HCT116 (cell line): ENCODE measurements around the gene RUNX1. TPM values are rescaled to one million over a fixed set of nuclear protein-coding genes. Genes with fewer than 3 reads are reported as not detected.

Experiments
- ATAC-seq: fragments of 200-7000 bp; cut with Tn5 transposase; 2 replicates; pipeline ENCODE4 v1.9.1; 2020; ENCODE audit warnings: mild to moderate bottlenecking, moderate library complexity
- BruUV-seq: library from RNA; stranded (reverse); fragments of 400-500 nt; replicated peaks from 2 replicates; lab custom pipeline; 2021; lab: Mats Ljungman, UMichigan
- CTCF ChIA-PET: fragments of 300-600 bp; sonication (Branson Sonifier 250); formaldehyde crosslinking; loops from one replicate; lab custom pipeline; 2021; ENCODE audit warnings: antibody characterized with exemption; lab: Charles Lee
- POLR2A ChIA-PET: fragments of 300-600, 350-600 bp; sonication (Branson Sonifier 250); formaldehyde crosslinking; loops from one replicate; lab custom pipeline; 2021; ENCODE audit warnings: antibody characterized with exemption; lab: Charles Lee
- RAD21 ChIA-PET, 2 experiments: fragments of 300-600 bp; sonication (Branson Sonifier 250); formaldehyde crosslinking; loops; one replicate each; lab custom pipeline; 2023; ENCODE audit warnings: low total read pairs in 2 of 2; ENCODE audit not compliant: uncharacterized antibody in 2 of 2, unreplicated experiment in 2 of 2, low non-redundant PET in 1 of 2; lab: Charles Lee
- DNase-seq: peaks from one replicate; pipeline ENCODE4 v3.0.0-alpha.2; 2010; ENCODE audit warnings: low read depth, low spot score
- H2AFZ ChIP-seq: fragments of 200-600 bp; shearing (Covaris generic), sonication (generic); 2 replicates; pipeline ENCODE4 v1.6.1; 2017; ENCODE audit warnings: low read depth, mixed run types, mixed read lengths, antibody characterized with exemption, low read length; ENCODE audit not compliant: poor library complexity, severe bottlenecking
- H3K27ac ChIP-seq: 2 replicates; pipeline ENCODE4 v1.5.1; 2012; ENCODE audit warnings: low read depth, low read length
- H3K27me3 ChIP-seq: fragments of 200-600 bp; sonication (generic); 2 replicates; pipeline ENCODE4 v1.6.1; 2016; ENCODE audit warnings: mixed run types, low read length, mixed read lengths; ENCODE audit not compliant: insufficient read depth
- H3K36me3 ChIP-seq, 2 experiments: fragments of 200-500 bp in 1 of 2; fragments of 200-600 bp in 1 of 2; sonication (Bioruptor generic) in 1 of 2; sonication (generic) in 1 of 2; 2 replicates each; pipeline versions ENCODE4 v1.5.1 to v1.6.1; 2014 to 2016; ENCODE audit warnings: low read length in 2 of 2, inconsistent platforms in 1 of 2, mixed read lengths in 1 of 2, mixed run types in 1 of 2; ENCODE audit not compliant: insufficient read depth in 2 of 2, control insufficient read depth in 1 of 2
- H3K4me1 ChIP-seq, 2 experiments: fragments of 200-600 bp in 1 of 2; sonication (generic) in 1 of 2; 2 replicates each; pipeline versions ENCODE4 v1.5.1 to v1.6.1; 2012 to 2017; ENCODE audit warnings: low read length in 2 of 2, inconsistent platforms in 1 of 2, mild to moderate bottlenecking in 1 of 2, mixed read lengths in 1 of 2, mixed run types in 1 of 2, moderate library complexity in 1 of 2; ENCODE audit not compliant: insufficient read depth in 2 of 2, control insufficient read depth in 1 of 2
- H3K4me2 ChIP-seq: fragments of 200-600 bp; sonication (generic); 2 replicates; pipeline ENCODE4 v1.6.1; 2017; ENCODE audit warnings: mixed run types, low read length, mixed read lengths
- H3K4me3 ChIP-seq, 2 experiments: fragments of 200-600 bp in 1 of 2; sonication (generic) in 1 of 2; replicated peaks in 1 of 2; 2 replicates each; pipeline ENCODE4 v1.5.1; 2011 to 2016; ENCODE audit warnings: low read length in 2 of 2, control low read depth in 1 of 2, low read depth in 1 of 2, mild to moderate bottlenecking in 1 of 2, mixed read lengths in 1 of 2, mixed run types in 1 of 2
- H3K79me2 ChIP-seq: fragments of 200-600 bp; sonication (generic); 2 replicates; pipeline ENCODE4 v1.6.1; 2017; ENCODE audit warnings: mild to moderate bottlenecking, mixed run types, low read length, moderate library complexity, mixed read lengths; ENCODE audit not compliant: insufficient read depth
- H3K9ac ChIP-seq: fragments of 200-600 bp; sonication (generic); 2 replicates; pipeline ENCODE4 v1.6.1; 2016; ENCODE audit warnings: low read length, mixed read lengths
- H3K9me2 ChIP-seq: fragments of 200-600 bp; sonication (generic), shearing (Covaris generic); 2 replicates; pipeline ENCODE4 v1.6.1; 2017; ENCODE audit warnings: mixed run types, mild to moderate bottlenecking, moderate library complexity; ENCODE audit not compliant: insufficient read depth
- H3K9me3 ChIP-seq, 2 experiments: fragments of 200-500 bp in 1 of 2; fragments of 200-600 bp in 1 of 2; sonication (Bioruptor generic) in 1 of 2; sonication (generic) in 1 of 2; 2 replicates each; pipeline ENCODE4 v1.6.1; 2014 to 2017; ENCODE audit warnings: low read length in 2 of 2, mixed read lengths in 2 of 2, inconsistent platforms in 1 of 2, low read depth in 1 of 2, mild to moderate bottlenecking in 1 of 2, mixed run types in 1 of 2, moderate library complexity in 1 of 2; ENCODE audit not compliant: control insufficient read depth in 1 of 2, insufficient read depth in 1 of 2
- H4K20me1 ChIP-seq: fragments of 200-600 bp; sonication (generic), shearing (Covaris generic); 2 replicates; pipeline ENCODE4 v1.6.1; 2017; ENCODE audit warnings: mixed run types, mild to moderate bottlenecking, moderate library complexity; ENCODE audit not compliant: insufficient read depth
- CBX3 ChIP-seq: IDR thresholded peaks from 2 replicates; pipeline ENCODE4 v1.6.1; 2012; ENCODE audit warnings: low read depth
- CTCF ChIP-seq, 3 experiments: fragments of 200-600 bp in 1 of 3; sonication (generic) in 1 of 3; IDR thresholded peaks in 2 of 3; conservative IDR thresholded peaks in 1 of 3; 2 replicates each; pipeline ENCODE4 v1.5.1; 2012 to 2017; ENCODE audit warnings: low read depth in 2 of 3, low read length in 2 of 3, antibody characterized with exemption in 1 of 3, borderline replicate concordance in 1 of 3, control low read depth in 1 of 3, mild to moderate bottlenecking in 1 of 3, mixed read lengths in 1 of 3, mixed run types in 1 of 3, moderate library complexity in 1 of 3; ENCODE audit not compliant: insufficient read depth in 1 of 3
- EGR1 ChIP-seq: IDR thresholded peaks from 2 replicates; pipeline ENCODE4 v1.6.1; 2012; ENCODE audit warnings: low read depth
- FOSL1 ChIP-seq: IDR thresholded peaks from 2 replicates; pipeline ENCODE4 v1.6.1; 2012; ENCODE audit warnings: low read depth
- JUND ChIP-seq: IDR thresholded peaks from 2 replicates; pipeline ENCODE4 v1.6.1; 2012
- POLR2A ChIP-seq: IDR thresholded peaks from 2 replicates; pipeline ENCODE4 v1.7.0; 2011; ENCODE audit warnings: borderline replicate concordance; ENCODE audit not compliant: insufficient read depth, insufficient read length; ENCODE audit errors: extremely low read depth
- POLR2AphosphoS5 ChIP-seq: IDR thresholded peaks from 2 replicates; pipeline ENCODE4 v1.6.1; 2011; ENCODE audit warnings: mild to moderate bottlenecking, low read depth, low read length, moderate library complexity
- RAD21 ChIP-seq: IDR thresholded peaks from 2 replicates; pipeline ENCODE4 v1.6.1; 2012; ENCODE audit warnings: low read depth, mild to moderate bottlenecking
- REST ChIP-seq: IDR thresholded peaks from 2 replicates; pipeline ENCODE4 v1.6.1; 2012; ENCODE audit warnings: low read depth
- SIN3A ChIP-seq: IDR thresholded peaks from 2 replicates; pipeline ENCODE4 v1.6.1; 2012; ENCODE audit warnings: low read depth
- SP1 ChIP-seq: IDR thresholded peaks from 2 replicates; pipeline ENCODE4 v1.6.1; 2012; ENCODE audit warnings: low read depth
- SRF ChIP-seq: IDR thresholded peaks from 2 replicates; pipeline ENCODE4 v1.6.1; 2012; ENCODE audit warnings: low read depth
- YY1 ChIP-seq: IDR thresholded peaks from 2 replicates; pipeline ENCODE4 v1.6.1; 2011; ENCODE audit warnings: low read length, low read depth, moderate library complexity, mild to moderate bottlenecking; ENCODE audit not compliant: insufficient replicate concordance; ENCODE audit errors: extremely low read depth
- ZFX ChIP-seq: fragments of 450-650 bp; IDR thresholded peaks from 2 replicates; pipeline ENCODE4 v1.6.1; 2017
- intact Hi-C: fragments of 100-400 bp; cut with micrococcal nuclease; formaldehyde crosslinking; loops from 2 replicates; pipeline ENCODE4 v1.10.0; 2022
- total RNA-seq: library from RNA; stranded (reverse); gene quantifications from one replicate; pipeline ENCODE4 v1.2.1, GENCODE V29; 2021; ENCODE audit not compliant: unreplicated experiment
- TF ChIP-seq, protein P1 (sequence below): IDR thresholded peaks from 2 replicates; pipeline ENCODE4 v1.6.1; 2011; ENCODE audit warnings: mild to moderate bottlenecking, low read length, moderate library complexity; ENCODE audit not compliant: insufficient replicate concordance; ENCODE audit errors: extremely low read depth
- TF ChIP-seq, protein P2 (sequence below): IDR thresholded peaks from 2 replicates; pipeline ENCODE4 v1.6.1; 2012

The RUNX1 gene
- total RNA-seq, 1 experiment from 2014 or later = 33.5 TPM

DNA sequence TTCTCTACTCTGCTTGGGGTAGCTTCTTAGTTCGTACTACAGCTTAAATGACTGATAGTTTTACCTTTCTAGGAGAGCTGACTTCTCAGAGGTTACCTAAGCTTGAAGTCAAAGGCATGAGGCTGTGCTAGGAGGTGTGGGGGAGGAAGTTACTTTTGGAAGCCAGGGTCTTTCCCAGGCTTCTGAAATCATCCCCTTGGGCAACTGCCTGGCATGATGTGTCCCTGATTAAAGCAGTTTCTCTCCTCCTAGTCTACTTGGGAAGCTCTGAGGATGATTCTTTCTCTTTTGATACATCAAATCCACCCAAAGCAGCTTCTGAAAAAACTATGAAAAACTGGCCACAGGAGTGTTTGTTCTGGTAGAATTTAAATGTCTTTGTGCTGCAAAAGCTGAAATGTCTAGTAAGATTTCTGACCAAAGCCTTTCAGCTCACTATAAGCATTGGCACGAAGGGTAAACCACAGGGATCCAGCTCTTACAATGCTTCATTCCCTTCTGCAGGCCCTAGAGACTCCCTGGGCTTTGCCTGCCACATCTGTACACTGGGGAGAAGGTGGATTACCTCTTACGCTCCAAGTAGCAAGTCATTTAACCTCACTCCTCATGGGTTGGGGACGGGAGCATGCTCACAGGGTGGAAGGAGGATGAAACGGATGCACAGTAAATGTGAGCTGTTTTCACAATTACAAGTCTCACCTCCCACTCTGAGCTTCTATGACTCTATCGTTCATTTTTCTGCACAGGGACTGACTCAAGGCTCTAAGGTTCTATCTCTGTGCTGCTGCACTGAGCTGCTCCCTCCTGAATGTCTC lies 59.6 kb downstream of the RUNX1 start:
- H3K9me2 ChIP-seq = no peaks in the 10 kb centered on the region
- peaks cover 34% of the 10 kb centered on the region for H3K27me3 ChIP-seq
- H3K4me1 ChIP-seq = peaks cover 13 to 21% of the 10 kb centered on the region in 2 experiments
- no peak overlapping the region for H3K4me3 ChIP-seq
- H3K27ac ChIP-seq = no peak overlapping the region
- intact Hi-C loops = no loop called here
- H3K79me2 ChIP-seq = no peaks in the 10 kb centered on the region
- no peaks in the 10 kb centered on the region for H4K20me1 ChIP-seq
- H3K4me2 ChIP-seq = no peak overlapping the region
- CTCF ChIA-PET = interaction anchor here (1.0 kb wide), 1 partner anchor 103 kb away, joined by 3 read pairs; no protein-coding TSS in a partner anchor
- POLR2A ChIA-PET = interaction anchor here (1.0 kb wide), 1 partner anchor 101 kb away, joined by 3 read pairs; no protein-coding TSS in a partner anchor
- no peaks in the 10 kb centered on the region for H3K36me3 ChIP-seq
- ATAC-seq = no peak
- RAD21 ChIA-PET = no interaction called here
- no peak overlapping the region for H3K9ac ChIP-seq
- H2AFZ ChIP-seq = no peak overlapping the region
- BruUV-seq = no TSS peak
- DNase-seq = no peak
- TF ChIP-seq CBX3 (no peak), REST (no peak), YY1 (no peak), POLR2AphosphoS5 (no peak), ZFX (no peak), SIN3A (no peak), EGR1 (no peak), FOSL1 (no peak), CTCF (IDR thresholded peaks at IDR 0.05 in 2 of 3, conservative IDR thresholded peaks at IDR 0.05 in 1 of 3; ENCODE audit: borderline replicate concordance in 1 of 3, insufficient read depth in 1 of 3, low read depth in 2 of 3, low read length in 2 of 3) (no peak), RAD21 (no peak), POLR2A (no peak), JUND (no peak), SP1 (no peak), SRF (no peak)
- TF ChIP-seq, protein P1, sequence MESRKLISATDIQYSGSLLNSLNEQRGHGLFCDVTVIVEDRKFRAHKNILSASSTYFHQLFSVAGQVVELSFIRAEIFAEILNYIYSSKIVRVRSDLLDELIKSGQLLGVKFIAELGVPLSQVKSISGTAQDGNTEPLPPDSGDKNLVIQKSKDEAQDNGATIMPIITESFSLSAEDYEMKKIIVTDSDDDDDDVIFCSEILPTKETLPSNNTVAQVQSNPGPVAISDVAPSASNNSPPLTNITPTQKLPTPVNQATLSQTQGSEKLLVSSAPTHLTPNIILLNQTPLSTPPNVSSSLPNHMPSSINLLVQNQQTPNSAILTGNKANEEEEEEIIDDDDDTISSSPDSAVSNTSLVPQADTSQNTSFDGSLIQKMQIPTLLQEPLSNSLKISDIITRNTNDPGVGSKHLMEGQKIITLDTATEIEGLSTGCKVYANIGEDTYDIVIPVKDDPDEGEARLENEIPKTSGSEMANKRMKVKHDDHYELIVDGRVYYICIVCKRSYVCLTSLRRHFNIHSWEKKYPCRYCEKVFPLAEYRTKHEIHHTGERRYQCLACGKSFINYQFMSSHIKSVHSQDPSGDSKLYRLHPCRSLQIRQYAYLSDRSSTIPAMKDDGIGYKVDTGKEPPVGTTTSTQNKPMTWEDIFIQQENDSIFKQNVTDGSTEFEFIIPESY = no peak
- TF ChIP-seq, protein P2, sequence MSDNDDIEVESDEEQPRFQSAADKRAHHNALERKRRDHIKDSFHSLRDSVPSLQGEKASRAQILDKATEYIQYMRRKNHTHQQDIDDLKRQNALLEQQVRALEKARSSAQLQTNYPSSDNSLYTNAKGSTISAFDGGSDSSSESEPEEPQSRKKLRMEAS = no peak
- H3K9me3 ChIP-seq = no peaks in the 10 kb centered on the region
